Prostate gland (tissue), 2 donors: Measurements from ENCODE around the gene SLC8A3. TPM values are rescaled to one million over a fixed set of nuclear protein-coding genes. Genes with fewer than 3 reads are reported as not detected.

Source experiments
- DNase-seq: peaks from one replicate; pipeline ENCODE4 v3.0.0-alpha.2; 2019; ENCODE audit warnings: low spot score
- H3K27ac ChIP-seq, 2 donors: fragments of 200-600 bp; sonication (generic); 2 replicates each; pipeline ENCODE4 v1.5.1; 2017 to 2019
- H3K27me3 ChIP-seq: fragments of 200-600 bp; sonication (generic); replicated peaks from 2 replicates; pipeline ENCODE4 v1.5.1; 2019; ENCODE audit not compliant: insufficient read depth
- H3K36me3 ChIP-seq, 2 donors: fragments of 200-600 bp; sonication (generic); 1 replicate in 1 of 2; 2 replicates in 1 of 2; pipeline versions ENCODE4 v1.5.1 to v1.8.1; 2017 to 2019
- H3K4me1 ChIP-seq: fragments of 200-600 bp; sonication (generic); replicated peaks from 2 replicates; pipeline ENCODE4 v1.5.1; 2019
- H3K4me3 ChIP-seq, 2 donors: fragments of 200-600 bp; sonication (generic); 2 replicates each; pipeline ENCODE4 v1.5.1; 2017 to 2019
- H3K9me3 ChIP-seq: fragments of 200-600 bp; sonication (generic); 2 replicates; pipeline ENCODE4 v1.5.1; 2017
- CTCF ChIP-seq, 4 experiments: fragments of 200-600 bp in 2 of 4; fragments of 450-650 bp in 2 of 4; sonication (generic) in 2 of 4; IDR thresholded peaks; 1 replicate in 3 of 4; 2 replicates in 1 of 4; pipeline ENCODE4 v1.5.1; 2016 to 2019; ENCODE audit warnings: antibody characterized with exemption in 4 of 4, mild to moderate bottlenecking in 2 of 4, moderate library complexity in 2 of 4
- POLR2A ChIP-seq: fragments of 450-650 bp; IDR thresholded peaks from one replicate; pipeline ENCODE4 v1.6.1; 2016; ENCODE audit warnings: antibody characterized with exemption, mild to moderate bottlenecking
- POLR2AphosphoS5 ChIP-seq: sonication (generic); formaldehyde crosslinking; IDR thresholded peaks from one replicate; pipeline ENCODE4 v1.6.1; 2017; ENCODE audit warnings: antibody characterized with exemption
- WGBS: methylation state at CpG from one replicate; pipeline ENCODE4 v1.1.5; 2018; 5-methylcytosine and 5-hydroxymethylcytosine counted together
- intact Hi-C: fragments of 100-400 bp; cut with DNase I; formaldehyde crosslinking; loops from one replicate; pipeline ENCODE4 v1.14.2; 2022
- total RNA-seq, 2 donors: library from RNA; depleted of rRNA; stranded (reverse); fragments of >200 nt; gene quantifications; one replicate each; pipeline ENCODE4 v1.1.0, GENCODE V29; 2016

Gene SLC8A3
- total RNA-seq, 2 donors from 2014 or later, result 0.62 to 0.77 TPM

- H3K4me1 ChIP-seq, result no peaks in the 10 kb centered on the region
- no peak for TF ChIP-seq POLR2A
- TF ChIP-seq POLR2AphosphoS5, result no peak
- TF ChIP-seq CTCF (IDR thresholded peaks at IDR 0.05), result no peak
- WGBS, result 13% methylated on average over 1 of the region's 1 CpG
- H3K36me3 ChIP-seq, result no peaks in the 10 kb centered on the region
- H3K4me3 ChIP-seq, result no peak overlapping the region
- intact Hi-C loops, result no loop called here
- no peak overlapping the region for H3K27ac ChIP-seq
- H3K27me3 ChIP-seq, result peaks cover 3% of the 10 kb centered on the region
- no peaks in the 10 kb centered on the region for H3K9me3 ChIP-seq
- DNase-seq, result no peak
Measured at GRCh38 chr14:70130482-70130881, 58.3 kb downstream of the SLC8A3 start.

DNA sequence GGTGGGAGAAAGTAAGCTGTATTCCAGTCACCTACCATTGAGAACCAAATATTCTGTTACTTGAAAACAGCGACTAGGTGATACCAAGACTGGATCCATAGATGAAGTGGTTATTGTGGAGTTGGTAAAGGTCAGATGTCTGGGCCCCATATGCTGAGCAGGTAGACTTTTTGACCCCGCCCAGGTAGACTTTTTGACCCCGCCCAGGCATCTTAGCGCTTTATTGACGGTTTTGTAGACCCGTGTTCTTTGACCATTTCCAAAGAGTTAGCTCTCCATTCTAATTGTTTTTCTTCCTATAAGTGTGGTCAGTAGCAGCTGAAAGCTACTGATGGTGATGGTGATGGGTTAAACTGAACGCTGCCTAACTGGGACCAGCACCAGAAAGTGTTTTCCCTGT, 61.6 kb downstream of the SLC8A3 start:
- intact Hi-C loops, result no loop called here

DNA sequence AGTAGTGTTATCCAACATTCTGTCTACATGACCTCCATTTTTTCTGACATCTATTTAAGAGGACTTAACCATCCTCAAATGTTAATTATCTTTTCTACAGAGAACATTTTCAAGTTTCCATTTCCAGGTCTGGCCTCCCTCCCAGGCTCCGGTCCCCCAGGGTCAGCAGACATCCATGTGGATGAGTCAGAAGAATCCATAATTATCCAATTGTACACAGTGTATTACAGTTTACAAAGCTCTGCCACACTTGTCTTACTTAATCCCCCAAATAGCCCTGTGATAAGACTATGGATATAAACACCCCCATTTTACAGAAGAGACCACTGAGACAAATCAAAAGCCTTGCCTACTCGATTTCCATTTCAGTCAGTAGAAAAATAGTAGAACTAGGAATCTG, 65.0 kb downstream of the SLC8A3 start:
- H3K27ac ChIP-seq, result no peak overlapping the region
- H3K36me3 ChIP-seq, result no peaks in the 10 kb centered on the region
- no peaks in the 10 kb centered on the region for H3K9me3 ChIP-seq
- intact Hi-C loops, result no loop called here
- H3K4me1 ChIP-seq, result no peaks in the 10 kb centered on the region
- WGBS, result 83% methylated on average over 2 of the region's 2 CpGs
- H3K4me3 ChIP-seq, result no peak overlapping the region
- no peaks in the 10 kb centered on the region for H3K27me3 ChIP-seq
- TF ChIP-seq POLR2AphosphoS5, result no peak
- TF ChIP-seq CTCF (IDR thresholded peaks at IDR 0.05), result no peak
- no peak for TF ChIP-seq POLR2A
- no peak for DNase-seq

More for the DNA sequence above, 61.6 kb downstream of the SLC8A3 start:
- TF ChIP-seq POLR2A (no peak), CTCF (IDR thresholded peaks at IDR 0.05) (no peak), POLR2AphosphoS5 (no peak)
- no peak overlapping the region for H3K4me3 ChIP-seq
- DNase-seq, result no peak
- no peaks in the 10 kb centered on the region for H3K9me3 ChIP-seq
- H3K36me3 ChIP-seq, result no peaks in the 10 kb centered on the region
- H3K4me1 ChIP-seq, result no peaks in the 10 kb centered on the region
- H3K27ac ChIP-seq, result no peak overlapping the region
- 86% methylated on average over 7 of the region's 7 CpGs for WGBS
- peaks cover 3% of the 10 kb centered on the region for H3K27me3 ChIP-seq

GRCh38 chr14:70121521-70121920, 67.2 kb downstream of the SLC8A3 start:
- Histone ChIP-seq H3K27ac (no peak overlapping the region), H3K4me3 (no peak overlapping the region), H3K9me3 (no peaks in the 10 kb centered on the region), H3K36me3 (no peaks in the 10 kb centered on the region), H3K4me1 (no peaks in the 10 kb centered on the region), H3K27me3 (no peaks in the 10 kb centered on the region)
- TF ChIP-seq POLR2AphosphoS5 (no peak), POLR2A (no peak), CTCF (IDR thresholded peaks at IDR 0.05) (no peak)
- 9% methylated on average over 1 of the region's 1 CpG for WGBS
- no peak for DNase-seq
- intact Hi-C loops, result no loop called here

DNA sequence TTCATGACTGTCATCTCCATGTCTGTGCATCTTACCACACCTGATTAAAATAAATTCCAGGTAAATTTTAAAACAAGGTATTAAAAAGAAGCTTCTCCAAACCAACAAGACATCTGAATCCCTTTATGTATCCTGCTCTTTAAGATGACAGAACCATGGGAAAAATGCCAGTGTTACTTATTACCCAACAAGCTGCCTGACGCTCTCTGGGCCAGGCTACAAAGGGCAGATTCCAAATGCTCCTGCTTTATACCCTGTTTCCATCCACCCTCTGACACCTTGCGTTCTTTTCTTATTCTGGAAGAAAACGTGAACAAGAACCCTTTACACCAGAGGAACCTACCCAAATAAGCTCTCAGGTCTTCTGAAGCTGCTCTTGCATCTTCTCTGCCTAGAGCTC, 70.7 kb downstream of the SLC8A3 start:
- Histone ChIP-seq H3K9me3 (no peaks in the 10 kb centered on the region), H3K36me3 (no peaks in the 10 kb centered on the region), H3K27me3 (no peaks in the 10 kb centered on the region), H3K4me1 (no peaks in the 10 kb centered on the region), H3K4me3 (no peak overlapping the region), H3K27ac (no peak overlapping the region)
- no peak for TF ChIP-seq CTCF (IDR thresholded peaks at IDR 0.05)
- TF ChIP-seq POLR2A, result no peak
- TF ChIP-seq POLR2AphosphoS5, result no peak
- intact Hi-C loops, result no loop called here
- WGBS, result 67% methylated on average over 3 of the region's 3 CpGs
- no peak for DNase-seq
